D341Med (cell line): ENCODE measurements around the gene TDRD9.

ENCODE experiments used
- DNase-seq: peaks from one replicate; pipeline ENCODE4 v3.0.0; 2012; ENCODE audit warnings: low spot score

TDRD9 gene

GRCh38 chr14:104025534-104025933 lies 97.3 kb downstream of the TDRD9 start:
- DNase-seq, result no peak

DNA sequence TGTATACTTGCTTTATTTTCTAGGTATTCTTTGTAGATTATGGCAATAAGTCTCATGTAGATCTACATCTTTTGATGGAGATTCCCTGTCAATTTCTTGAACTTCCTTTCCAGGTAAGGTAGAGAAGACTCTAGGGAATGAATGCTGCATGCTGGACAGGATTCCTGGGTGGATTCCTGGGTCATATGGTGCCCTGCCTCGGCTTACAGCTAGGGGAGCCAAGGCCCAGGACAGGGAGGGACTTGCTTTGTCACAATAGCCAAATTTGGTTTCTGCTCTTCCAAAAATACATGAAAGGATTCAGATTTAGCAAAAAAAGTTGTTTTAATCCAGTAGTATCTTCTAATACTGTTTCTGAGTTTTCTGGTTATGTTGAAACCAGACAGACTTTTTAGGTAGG lies 97.8 kb downstream of the TDRD9 start:
- DNase-seq, result no peak

GRCh38 chr14:104030958-104031357 lies 102.7 kb downstream of the TDRD9 start:
- DNase-seq, result no peak

GRCh38 chr14:104031384-104031783 lies 103.1 kb downstream of the TDRD9 start:
- peak; percentile 60 for DNase-seq

DNA sequence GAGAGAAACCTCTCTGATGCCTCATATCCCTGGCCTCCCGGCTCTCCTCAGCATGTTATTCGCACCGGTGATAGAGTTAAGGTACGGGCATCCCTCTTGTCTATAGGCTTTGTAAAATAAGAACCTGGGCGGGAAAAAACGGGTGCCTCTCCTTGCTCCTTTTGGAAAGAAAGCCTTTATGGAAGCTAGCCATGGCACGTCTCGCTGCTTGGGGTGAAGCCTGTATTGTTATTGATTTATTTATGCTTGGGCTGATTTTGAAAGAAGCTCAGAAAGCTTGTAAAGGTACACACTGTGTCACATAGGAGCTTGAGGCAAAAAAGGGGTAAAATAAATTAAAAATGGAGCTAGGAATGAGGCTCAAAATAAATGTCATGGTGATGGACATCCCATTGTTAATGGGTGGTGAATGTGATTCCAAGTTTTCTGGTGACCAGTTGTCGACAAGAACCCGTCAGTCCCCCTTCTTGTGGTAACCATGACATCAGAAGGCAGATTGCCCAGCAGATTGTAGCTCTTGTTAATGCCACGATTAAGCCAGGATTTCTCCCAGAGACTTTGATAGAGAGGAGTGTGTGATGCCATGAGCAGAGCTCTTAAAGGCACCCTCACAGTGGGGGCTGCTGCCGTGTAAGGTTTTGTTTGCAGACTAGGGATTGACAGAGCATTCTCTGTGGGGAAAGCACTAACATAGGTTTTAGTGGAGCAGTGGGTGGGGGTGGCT lies 106.9 kb downstream of the TDRD9 start:
- peak; percentile 76 for DNase-seq

- DNase-seq, result peak; percentile 80
Observed at GRCh38 chr14:104036212-104036611, 108.0 kb downstream of the TDRD9 start.

- no peak for DNase-seq
Observed at GRCh38 chr14:104037074-104037473, 108.8 kb downstream of the TDRD9 start.

GRCh38 chr14:104037903-104038302 lies 109.6 kb downstream of the TDRD9 start:
- no peak for DNase-seq

- DNase-seq, result no peak
Observed at GRCh38 chr14:104039214-104039613, 111.0 kb downstream of the TDRD9 start.

DNA sequence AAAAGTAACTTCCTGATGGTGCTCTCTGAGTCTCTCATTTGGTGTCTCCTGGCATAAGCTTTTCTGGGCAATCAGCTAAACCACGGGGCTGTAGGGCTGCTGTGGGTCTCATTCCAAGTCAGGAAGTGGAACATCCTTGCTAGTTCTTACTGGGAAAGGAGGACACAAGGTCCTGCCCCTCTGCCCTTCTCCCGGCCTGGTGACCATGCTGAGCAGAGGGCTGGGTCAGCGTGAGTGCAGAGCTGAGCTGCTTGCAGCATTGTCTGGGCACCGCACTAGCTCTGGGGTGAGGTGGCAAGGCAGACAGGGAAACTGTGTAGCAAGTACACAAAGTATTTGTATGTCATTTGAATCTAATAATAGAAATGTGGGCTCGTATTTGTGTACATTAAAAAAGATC lies 112.3 kb downstream of the TDRD9 start:
- DNase-seq, result no peak

DNA sequence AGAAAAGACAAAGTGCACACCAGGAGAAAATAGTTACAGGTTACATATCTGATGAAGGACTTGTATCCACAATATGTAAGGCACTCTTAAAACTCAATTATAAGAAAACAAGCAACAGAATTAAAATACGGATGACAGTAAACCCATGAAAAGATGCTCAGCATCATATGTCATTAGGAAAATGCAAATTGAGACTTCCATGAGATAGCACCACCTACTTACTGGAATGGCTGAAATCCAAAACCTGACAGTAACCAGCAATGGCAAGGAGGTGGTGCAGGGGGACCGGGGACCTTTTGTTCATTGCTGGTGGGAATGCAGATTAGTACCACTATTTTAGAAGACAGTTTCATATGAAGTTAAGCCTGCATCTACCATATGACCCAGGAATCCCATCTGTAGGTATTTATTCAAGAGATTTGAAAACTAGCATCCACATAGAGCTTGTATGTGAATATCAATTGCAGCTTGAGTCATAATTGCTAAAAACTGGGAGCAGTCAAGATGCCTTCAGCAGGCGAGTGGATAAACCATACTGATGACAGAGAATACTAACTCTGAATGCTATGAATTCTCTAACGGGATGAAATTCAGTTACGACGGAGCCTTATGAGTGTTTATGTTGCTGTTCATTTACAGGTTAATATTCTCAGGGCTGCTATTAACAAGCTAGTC lies 113.3 kb downstream of the TDRD9 start:
- DNase-seq, result no peak

DNA sequence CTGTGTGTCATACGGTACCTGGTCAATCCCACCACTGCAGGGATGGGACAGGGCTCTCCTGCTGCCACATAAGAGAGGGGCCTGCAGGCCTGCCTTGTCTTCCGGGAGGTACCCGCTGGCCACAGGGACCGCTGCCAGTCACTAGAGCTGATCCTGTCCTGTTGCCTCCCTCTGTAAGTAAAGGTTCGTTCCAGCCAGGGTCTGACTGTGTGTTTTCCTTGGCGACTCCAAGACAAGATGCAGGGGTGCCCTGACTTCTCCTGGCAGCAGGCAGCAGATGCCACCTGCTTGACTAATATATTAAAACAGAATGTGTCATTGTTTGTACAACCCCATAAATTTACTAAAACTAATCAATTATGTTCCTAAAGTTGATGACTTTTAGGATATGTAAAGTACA lies 115.8 kb downstream of the TDRD9 start:
- no peak for DNase-seq

- no peak for DNase-seq
Observed at GRCh38 chr14:104047761-104048160, 119.5 kb downstream of the TDRD9 start.

GRCh38 chr14:104048758-104049507 lies 120.7 kb downstream of the TDRD9 start:
- no peak for DNase-seq

GRCh38 chr14:104049576-104050240 lies 121.5 kb downstream of the TDRD9 start:
- no peak for DNase-seq

DNA sequence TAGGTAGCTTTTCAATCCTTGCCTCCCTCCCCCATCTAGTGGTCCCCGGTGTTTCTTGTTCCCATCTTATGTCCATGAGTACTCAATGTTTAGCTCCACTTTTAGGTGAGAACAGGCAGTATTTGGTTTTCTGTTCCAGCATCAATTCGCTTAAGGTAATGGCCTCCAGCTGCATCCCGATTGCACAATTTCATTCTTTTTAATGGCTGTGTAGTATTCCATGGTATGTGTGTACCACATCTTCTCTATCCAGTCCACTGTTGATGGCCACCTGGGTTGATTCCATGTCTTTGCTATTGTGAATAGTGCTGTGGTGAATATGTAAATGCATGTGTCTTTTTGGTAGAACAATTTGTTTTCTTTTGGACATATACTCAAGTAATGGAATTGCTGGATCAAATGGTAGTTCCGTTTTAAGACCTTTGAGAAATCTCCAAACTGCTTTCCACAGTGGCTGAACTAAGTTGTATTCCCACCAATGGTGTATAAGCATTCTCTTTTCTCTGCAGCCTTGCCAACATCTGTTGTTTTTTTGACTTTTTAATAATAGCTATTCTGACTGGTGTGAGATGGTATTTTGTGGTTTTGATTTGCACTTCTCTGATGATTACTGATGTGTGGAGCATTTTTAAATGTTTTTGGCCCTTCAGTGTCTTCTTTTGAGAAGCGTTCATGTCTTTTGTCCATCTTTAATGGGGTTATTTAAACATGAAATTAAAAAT lies 123.0 kb downstream of the TDRD9 start:
- no peak for DNase-seq

- DNase-seq, result no peak
Observed at GRCh38 chr14:104054222-104054905, 126.1 kb downstream of the TDRD9 start.

DNA sequence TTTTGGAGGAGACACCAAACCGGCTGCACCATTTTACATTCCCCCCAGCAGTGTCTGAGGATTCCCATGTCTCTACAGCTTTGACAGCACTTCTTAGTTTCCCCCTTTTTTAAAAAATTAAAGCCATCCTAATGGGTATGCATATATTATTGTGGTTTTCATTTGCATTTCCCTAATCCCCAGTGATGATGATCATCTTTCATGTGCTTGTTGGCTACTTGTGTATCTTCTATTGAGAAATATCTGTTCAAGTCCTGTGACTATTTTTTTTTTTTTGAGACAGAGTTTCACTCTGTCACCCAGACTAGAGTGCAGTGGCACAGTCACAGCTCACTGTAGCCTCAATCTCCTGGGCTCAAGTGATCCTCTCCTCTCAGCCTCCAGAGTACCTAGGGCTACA lies 134.0 kb downstream of the TDRD9 start:
- DNase-seq, result no peak

GRCh38 chr14:104064003-104064402 lies 135.7 kb downstream of the TDRD9 start:
- no peak for DNase-seq

DNA sequence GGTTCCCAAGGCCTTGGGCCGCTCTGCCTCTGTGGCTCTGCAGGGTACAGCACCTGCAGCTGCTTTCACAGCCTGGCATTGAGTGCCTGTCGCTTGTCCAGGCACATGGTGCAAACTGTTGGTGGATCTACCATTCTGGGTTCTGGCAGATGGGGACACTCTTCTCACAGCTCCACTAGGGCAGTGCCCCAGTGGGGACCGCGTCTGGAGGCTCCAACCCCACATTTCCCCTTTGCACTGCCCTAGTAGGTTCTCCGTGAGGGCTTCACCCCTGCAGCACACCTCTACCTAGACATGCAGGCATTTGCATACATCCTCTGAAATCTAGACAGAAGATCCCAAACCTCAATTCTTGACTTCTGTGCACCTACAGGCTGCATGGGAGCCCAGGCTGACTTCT lies 138.0 kb downstream of the TDRD9 start:
- DNase-seq, result no peak

DNA sequence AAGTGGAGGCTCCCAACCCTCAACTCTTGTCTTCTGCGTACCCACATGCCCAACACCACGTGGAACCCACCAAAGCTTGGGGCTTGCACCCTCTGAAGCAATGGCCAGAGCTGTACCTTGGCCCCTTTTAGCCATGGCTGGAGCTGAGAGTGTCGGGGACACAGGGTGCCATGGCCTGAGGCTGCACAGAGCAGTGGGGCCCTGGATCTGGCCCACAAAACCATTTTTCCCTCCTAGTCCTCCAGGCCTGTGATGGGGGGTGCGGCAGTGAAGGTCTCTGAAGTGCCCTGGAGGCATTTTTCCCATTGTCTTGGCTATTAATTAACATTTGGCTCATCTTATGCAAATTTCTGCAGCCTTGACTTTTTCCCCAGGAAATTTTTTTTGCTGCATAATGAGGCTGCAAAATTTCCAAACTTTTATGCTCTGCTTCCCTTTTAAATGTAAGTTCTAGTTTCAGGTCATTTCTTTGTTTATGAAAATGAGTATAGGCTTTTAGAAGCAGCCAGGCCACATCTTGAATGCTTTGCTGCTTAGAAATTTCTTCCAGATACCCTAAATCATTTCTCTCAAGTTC lies 138.6 kb downstream of the TDRD9 start:
- DNase-seq, result no peak
